BE2C (cell line): ENCODE data around the gene NUMB.
"Not testable (repeated sequence)": the region's sequence is repeated elsewhere in the genome, so short reads cannot be mapped to it uniquely, and the experiment has no call there.

ENCODE experiments used
- DNase-seq: peaks from one replicate; pipeline ENCODE4 v3.0.0-alpha.2; 2020
- H3K27me3 ChIP-seq: fragments of 250-450 bp; sonication (Bioruptor Pico); 2 replicates; pipeline ENCODE4 v1.5.1; 2020; ENCODE audit warnings: mild to moderate bottlenecking
- H3K36me3 ChIP-seq: fragments of 250-450 bp; sonication (Bioruptor Pico); 2 replicates; pipeline ENCODE4 v1.5.1; 2020; ENCODE audit warnings: mild to moderate bottlenecking
- H3K4me1 ChIP-seq: fragments of 250-450 bp; sonication (Bioruptor Pico); 2 replicates; pipeline ENCODE4 v1.5.1; 2020
- H3K4me3 ChIP-seq: 2 replicates; pipeline ENCODE4 v1.5.1; 2011; ENCODE audit warnings: low read depth, low read length
- H3K9me3 ChIP-seq: fragments of 250-450 bp; sonication (Bioruptor Pico); 2 replicates; pipeline ENCODE4 v1.5.1; 2020
- CTCF ChIP-seq: IDR thresholded peaks from 2 replicates; pipeline ENCODE4 v1.5.1; 2012; ENCODE audit warnings: mild to moderate bottlenecking, low read depth, low read length

The NUMB gene

GRCh38 chr14:73428353-73428824 lies 30.0 kb downstream of the NUMB start:
- no peak for TF ChIP-seq CTCF
- H3K9me3 ChIP-seq = no peaks in the 10 kb centered on the region
- no peaks in the 10 kb centered on the region for H3K27me3 ChIP-seq
- no peak for DNase-seq
- no peaks in the 10 kb centered on the region for H3K36me3 ChIP-seq
- H3K4me3 ChIP-seq = no peak overlapping the region
- no peaks in the 10 kb centered on the region for H3K4me1 ChIP-seq

GRCh38 chr14:73427516-73428264 lies 30.7 kb downstream of the NUMB start:
- Histone ChIP-seq H3K9me3 (no peaks in the 10 kb centered on the region), H3K36me3 (no peaks in the 10 kb centered on the region), H3K4me1 (no peaks in the 10 kb centered on the region), H3K27me3 (no peaks in the 10 kb centered on the region), H3K4me3 (no peak overlapping the region)
- DNase-seq = no peak
- no peak for TF ChIP-seq CTCF

- no peak for DNase-seq
- Histone ChIP-seq H3K36me3 (no peaks in the 10 kb centered on the region; the same call in 1 of the 2 replicates), H3K4me1 (no peaks in the 10 kb centered on the region), H3K9me3 (no peaks in the 10 kb centered on the region), H3K27me3 (no peaks in the 10 kb centered on the region), H3K4me3 (no peak overlapping the region)
- TF ChIP-seq CTCF = no peak
Observed at GRCh38 chr14:73426877-73427276, 31.5 kb downstream of the NUMB start.

- no peaks in the 10 kb centered on the region for H3K27me3 ChIP-seq
- no peaks in the 10 kb centered on the region for H3K4me1 ChIP-seq
- DNase-seq = no peak
- peaks cover 10% of the 10 kb centered on the region for H3K36me3 ChIP-seq
- 0 out of 2 replicates have a peak, but pooled peaks cover 2% of the 10 kb centered on the region for H3K9me3 ChIP-seq
- no peak overlapping the region for H3K4me3 ChIP-seq
- no peak for TF ChIP-seq CTCF
Observed at GRCh38 chr14:73424453-73424852, 33.9 kb downstream of the NUMB start.

- not testable (repeated sequence) for H3K4me1 ChIP-seq, DNase-seq, H3K36me3 ChIP-seq, H3K27me3 ChIP-seq, H3K9me3 ChIP-seq, H3K4me3 ChIP-seq
Observed at GRCh38 chr14:73423092-73423491, 35.3 kb downstream of the NUMB start.

- peaks cover 10% of the 10 kb centered on the region for H3K36me3 ChIP-seq
- H3K27me3 ChIP-seq = no peaks in the 10 kb centered on the region
- H3K9me3 ChIP-seq = 0 out of 2 replicates have a peak, but pooled peaks cover 2% of the 10 kb centered on the region
- H3K4me1 ChIP-seq = no peaks in the 10 kb centered on the region
- no peak for DNase-seq
- TF ChIP-seq CTCF = no peak
- H3K4me3 ChIP-seq = no peak overlapping the region
Observed at GRCh38 chr14:73422515-73422914, 35.8 kb downstream of the NUMB start.
